ENCODE data around the gene EEF1A2.
"Not testable (repeated sequence)": the region's sequence is repeated elsewhere in the genome, so short reads cannot be mapped to it uniquely, and the experiment has no call there.

The EEF1A2 gene

DNA sequence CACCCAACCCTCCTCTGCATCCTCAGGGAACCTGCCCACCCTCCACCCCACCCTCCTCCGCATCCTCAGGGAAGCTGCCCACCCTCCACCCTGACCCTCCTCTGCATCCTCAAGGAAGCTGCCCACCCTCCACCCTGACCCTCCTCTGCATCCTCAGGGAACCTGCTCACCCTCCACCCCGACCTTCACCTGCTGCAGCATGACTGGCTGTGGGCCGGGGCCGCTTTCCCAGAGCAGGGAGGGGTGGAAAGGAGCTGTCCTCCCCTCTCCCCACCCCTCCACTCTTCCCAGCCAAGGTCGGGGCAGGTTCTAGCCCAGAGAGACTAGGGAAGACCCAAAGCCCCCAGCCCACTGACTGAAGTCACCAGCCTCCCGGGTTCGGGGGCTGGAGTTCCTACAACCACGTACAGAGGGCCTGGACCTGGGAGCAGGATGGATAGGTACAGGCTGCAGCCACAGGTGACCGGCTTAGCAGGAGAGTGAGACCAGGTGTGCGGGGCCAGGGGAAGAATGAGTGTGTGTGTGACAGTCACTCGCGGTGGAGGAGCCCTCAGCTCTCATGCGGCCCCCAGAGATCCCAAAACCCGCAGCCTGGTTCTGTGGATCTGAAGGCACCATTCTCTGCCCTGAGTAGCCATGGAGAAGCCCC is 11.6 kb downstream of the EEF1A2 start:
- no peak for DNase-seq (ENCODE audit: low read depth, low spot score)

DNA sequence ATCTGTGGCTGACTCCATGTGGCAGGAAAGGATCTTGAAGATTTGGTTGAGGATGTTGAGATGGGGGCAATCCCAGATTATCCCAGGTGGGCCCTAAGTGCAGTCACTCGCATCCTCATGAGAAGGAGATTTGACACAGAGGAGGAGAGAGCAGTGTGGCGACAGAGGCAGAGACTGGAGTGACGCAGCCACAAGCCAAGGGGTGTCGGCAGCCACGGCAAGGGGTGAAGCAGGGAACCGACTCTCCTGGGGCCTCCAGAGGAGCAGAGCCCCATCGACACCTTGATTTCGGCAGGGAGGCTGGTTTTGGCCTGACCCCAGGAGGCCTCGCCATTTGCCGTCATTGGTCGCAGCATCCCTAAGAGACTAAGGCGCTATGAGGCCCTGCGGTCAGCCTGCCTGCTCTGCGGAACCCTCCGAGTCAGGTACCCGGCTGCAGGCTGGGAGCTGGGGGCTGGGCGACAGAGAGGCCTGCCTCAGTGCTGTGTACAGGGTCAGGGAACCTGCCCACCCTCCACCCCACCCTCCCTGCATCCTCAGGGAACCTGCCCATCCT is 12.5 kb downstream of the EEF1A2 start:
- DNase-seq (ENCODE audit: low read depth, low spot score): no peak

DNA sequence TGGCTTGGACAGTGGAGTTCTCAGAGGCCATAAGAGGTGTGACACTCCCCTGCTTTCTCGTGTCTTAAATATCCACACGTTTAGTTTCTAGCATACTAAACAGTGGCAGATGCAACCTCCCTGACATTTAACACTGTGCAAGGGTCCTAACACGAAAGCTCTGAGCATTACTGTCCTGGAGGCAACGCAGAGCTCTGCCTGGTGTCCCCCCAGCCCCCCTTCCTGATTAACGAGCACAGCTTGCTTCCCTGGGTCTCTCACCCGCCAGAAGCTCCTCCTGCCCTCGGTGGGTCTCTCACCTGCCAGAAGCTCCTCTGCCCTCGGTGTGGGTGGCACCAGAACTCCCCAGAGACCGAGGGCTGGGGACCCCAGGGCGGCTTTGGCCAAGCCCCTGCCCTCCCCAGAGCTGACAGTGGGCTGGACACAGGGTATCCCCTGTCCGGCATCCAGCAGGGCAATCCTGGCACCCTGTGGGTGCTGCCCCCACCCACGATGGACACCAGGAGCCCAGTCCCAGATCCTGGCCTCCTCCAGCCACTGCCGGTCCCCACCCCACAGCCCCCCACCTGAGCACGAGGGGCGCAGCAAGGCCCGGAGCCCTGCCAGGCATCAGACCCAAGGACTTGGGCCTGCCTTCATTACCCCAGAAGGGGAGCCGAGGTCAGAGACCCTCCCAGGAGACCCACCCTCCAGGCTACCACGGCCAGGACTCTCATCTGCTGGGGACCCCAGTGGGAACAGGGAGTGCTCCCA is 14.1 kb downstream of the EEF1A2 start:
- DNase-seq (ENCODE audit: low read depth, low spot score): no peak

- DNase-seq (ENCODE audit: low read depth, low spot score): no peak
These were observed 14.6 kb downstream of the EEF1A2 start for GRCh38 chr20:63484236-63484635.

DNA sequence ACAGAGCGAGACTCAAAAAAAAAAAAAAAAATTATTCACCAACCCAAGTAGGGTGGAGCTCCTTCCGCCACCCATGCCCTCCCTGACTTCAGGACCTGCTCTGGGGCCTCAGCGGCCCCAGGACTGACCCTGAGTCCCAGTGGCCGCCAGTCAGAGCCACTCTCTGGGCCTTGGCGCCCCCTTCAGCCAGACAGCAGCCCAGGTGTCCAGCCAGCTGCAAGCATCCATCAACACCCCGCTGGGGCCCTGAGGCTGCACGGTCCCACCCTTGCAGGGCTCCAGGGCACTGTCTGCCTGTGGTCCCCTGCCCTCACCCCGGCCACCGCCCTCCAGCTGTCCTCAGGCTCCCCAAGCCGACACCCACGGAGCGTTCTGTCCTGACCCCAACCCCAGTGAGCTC is 15.0 kb downstream of the EEF1A2 start:
- peak; percentile 56 for DNase-seq (ENCODE audit: low read depth, low spot score)

DNA sequence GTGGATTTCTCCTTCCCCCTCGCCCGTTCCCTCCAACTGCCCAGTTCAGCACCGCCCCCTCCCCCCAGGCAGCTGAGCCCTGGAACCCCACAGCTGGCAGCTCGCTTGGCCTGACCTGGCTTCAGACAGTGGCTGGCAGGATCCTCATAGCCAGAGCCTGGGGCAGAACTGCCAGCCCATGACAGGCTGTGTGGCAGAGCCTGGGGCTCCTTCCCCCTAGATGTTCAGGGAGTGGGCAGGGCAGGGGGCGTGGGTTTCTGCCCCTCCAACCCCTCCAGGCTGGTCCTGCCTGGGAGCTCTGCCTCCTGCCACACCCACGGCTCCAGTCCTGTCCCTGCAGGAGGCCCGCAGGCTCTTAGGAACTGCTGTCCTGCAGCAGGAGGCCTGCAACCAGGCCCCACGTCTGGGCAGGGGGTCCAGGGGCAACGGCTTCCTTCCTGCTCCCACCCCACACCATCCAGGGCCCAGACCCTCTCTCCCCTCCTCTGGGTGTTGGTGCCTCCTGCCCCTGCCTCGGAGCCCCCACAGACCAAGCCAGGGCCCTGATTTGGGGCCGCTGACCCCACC is 16.8 kb downstream of the EEF1A2 start:
- no peak for DNase-seq (ENCODE audit: low read depth, low spot score)

DNA sequence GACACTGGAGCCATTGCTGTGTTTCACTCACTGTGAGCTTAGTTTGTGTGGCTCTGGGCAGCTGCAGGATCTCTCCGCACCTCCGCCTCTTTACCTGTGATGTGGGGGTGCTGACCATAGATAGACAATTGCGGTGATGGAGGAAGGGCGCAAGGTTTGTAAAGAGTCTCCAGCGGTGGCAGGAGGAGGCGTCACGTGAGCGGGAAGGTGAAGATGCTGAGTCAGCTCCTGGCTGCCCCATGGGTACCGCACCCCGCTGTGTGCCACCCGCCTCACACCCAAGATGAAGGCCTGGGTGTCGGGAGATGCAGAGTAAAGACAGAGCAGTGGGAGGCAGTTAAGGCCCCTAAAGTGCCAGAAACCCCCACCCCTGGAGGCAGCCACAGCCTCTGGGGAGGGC is 17.4 kb downstream of the EEF1A2 start:
- DNase-seq (ENCODE audit: low read depth, low spot score): no peak

- DNase-seq (ENCODE audit: low read depth, low spot score): not testable (repeated sequence)
These were observed 19.0 kb downstream of the EEF1A2 start for GRCh38 chr20:63479695-63480419.

DNA sequence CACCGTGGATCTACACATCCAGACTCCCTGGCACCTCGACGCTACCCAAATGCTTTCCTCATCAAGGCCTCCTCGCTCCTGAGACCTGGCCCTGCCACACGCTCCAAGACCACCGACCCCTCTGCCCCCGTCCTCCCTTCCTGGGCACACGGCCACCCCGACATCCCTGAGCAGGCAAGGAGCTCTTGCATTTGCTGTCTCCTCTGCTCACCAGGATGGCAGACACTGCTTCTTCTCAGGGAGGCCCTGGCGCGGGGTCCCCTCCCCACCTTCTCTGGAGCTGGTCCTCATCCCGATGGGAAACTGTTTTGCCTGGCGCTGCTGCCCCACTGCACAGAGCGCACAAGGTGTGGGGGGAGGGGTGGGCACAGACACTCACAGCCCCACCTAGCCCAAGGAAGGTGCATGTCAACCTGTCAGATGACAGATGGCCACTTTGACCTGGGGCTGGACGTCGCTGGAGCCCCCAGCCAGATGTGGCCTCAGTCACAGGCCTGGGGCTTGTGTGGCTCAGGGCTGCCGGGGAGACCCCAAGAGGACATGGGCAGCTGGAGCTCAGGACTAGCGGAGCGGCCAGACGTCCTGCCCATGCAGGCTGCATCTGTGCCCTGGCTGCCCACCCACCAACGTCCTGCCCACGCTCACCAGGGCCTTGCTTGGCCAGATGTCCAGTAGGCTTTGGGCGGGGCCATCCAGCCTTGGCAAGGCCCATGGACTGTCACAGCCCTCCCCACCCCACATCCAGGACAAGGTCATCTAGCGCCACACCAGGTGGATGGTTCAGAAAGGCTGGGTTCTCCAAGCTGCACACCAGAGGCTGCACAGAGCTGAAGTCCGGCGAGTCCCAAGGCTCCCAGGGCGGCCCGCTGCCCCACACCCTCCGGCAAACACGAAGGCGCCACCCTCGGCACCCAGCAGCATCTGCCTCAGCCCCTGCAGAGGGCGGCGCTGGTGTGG is 20.3 kb downstream of the EEF1A2 start:
- no peak for DNase-seq (ENCODE audit: low read depth, low spot score)

DNA sequence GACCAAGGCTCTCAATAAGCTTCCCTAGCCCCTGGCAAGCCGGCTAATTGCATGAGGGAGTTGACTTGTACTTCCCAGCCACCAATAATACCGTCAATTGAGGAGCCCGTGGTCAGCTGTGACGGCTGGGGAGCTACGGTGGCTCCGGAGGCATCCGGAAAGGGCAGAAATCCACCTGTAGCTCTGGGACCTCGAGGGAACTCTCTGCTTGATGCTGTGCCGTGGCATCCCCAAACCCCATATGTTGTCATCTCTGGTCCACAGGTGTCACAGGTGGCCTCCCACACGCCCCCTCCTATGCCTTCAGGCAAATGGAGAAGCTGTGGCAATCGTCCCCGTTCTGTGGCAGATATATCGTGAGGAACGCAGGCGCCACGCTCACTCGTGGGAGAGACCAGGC is 20.9 kb downstream of the EEF1A2 start:
- DNase-seq (ENCODE audit: low read depth, low spot score): no peak

DNA sequence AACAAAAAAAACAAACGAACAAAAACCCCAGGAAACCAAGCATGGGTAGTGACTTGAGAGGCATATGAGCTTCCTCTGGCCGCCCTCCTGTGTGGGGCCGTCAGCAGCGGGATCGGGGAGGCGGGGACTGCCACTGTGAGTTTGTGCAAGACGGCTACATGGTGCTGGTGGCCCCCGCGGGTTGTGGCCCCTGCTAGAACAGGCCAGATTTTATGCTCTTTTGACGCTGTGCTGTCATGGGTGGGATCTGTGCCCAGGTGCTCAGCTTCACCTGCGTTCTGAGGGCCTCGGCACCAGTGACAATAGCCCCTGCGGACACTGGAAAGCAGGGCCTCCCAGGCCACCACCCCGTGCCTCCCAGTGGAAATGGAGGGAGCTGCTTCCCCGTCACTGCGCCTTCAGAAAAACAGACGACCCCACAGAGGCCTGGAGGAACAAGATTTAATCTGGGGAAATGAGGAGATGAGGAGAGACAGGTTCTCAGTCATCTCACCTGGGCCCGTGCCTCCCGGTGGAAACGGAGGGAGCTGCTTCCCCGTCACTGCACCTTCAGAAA is 21.7 kb downstream of the EEF1A2 start:
- DNase-seq (ENCODE audit: low read depth, low spot score): no peak

DNA sequence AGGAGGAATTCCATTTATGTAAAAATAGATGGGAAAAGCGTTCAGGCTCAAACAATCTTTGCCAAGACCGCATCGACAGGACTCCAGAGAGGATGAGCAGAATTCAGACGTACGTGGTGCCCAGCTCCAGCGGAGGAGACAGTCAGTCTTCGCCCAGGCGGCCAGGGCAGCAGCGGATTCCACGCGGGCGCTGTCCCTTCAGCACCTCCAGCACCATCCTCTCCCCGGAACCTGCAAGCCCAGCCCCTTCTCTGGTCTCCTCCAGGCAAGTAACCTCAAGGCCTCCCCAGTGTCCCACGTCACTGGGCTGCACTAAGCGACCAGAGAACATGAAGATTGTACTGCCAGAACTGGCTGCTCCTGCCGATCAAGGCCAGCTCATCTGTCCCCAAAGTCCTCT is 23.7 kb downstream of the EEF1A2 start:
- peak; percentile 78 for DNase-seq (ENCODE audit: low read depth, low spot score)

DNA sequence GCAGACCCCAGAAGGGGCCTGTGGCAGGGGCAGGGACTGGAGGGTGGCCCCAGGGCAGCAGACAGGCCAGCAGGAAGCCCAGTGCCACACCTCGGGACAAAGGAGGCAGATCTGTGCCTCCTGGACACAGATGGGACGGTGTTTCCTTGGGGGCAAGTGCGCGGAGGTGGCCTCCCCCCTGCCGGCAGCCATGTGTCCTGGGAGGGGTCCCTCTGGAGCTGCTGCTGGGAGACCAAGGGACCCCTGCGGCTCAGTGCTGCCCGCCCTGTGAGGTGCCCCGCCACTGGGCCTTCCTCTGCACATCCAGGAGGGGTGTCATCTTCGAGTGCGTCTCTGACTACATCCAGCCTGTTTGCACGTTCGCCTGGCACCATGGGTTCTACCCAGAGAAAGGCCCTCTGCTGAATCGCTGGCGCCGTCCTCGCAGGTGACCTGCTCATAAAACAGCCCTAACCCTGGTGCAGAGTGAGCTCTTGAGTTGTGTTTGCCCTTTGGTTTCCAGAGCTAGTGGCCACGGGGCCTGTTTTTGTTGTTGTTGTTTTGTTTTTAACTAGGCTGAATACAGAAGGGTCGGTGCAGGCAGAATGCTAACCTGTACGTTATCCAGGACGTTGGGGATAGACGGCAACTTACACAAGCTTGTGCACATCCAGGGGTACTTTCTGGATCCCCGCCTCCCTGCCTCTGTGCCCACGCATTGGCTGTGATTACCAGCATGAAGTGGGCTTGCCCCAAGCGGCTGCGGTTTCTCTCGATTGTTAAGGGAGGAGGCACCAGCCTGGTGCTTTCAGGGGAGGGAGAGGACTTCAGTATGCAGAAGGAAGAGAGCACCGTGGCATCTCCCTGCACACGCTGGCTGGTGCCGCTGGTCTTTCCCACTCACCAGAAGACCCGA is 25.1 kb downstream of the EEF1A2 start:
- DNase-seq (ENCODE audit: low read depth, low spot score): no peak

GRCh38 chr20:63472862-63473390 is 26.0 kb downstream of the EEF1A2 start:
- DNase-seq (ENCODE audit: low read depth, low spot score): no peak

GRCh38 chr20:63471981-63472831 is 26.7 kb downstream of the EEF1A2 start, which contains the start of gene KCNQ2:
Gene KCNQ2, minus strand, starts transcription at chr20:63472655. Its CDS starts 192 bp downstream, at chr20:63472463.
- DNase-seq (ENCODE audit: low read depth, low spot score): no peak

DNA sequence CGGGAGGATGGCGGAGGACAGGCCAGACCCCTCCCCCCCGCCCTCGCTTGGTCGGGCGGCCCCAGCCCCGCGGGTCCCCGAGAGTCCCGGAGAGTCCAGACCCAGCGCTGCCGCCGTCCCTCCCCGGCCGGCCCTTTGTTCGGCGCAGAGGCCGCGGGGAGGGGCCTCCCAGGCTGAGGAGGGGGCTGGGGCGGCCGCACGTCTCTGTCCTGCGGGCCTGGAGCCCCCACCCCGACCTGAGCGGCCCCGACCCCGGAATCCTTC is 27.2 kb downstream of the EEF1A2 start:
- no peak for DNase-seq (ENCODE audit: low read depth, low spot score)

DNA sequence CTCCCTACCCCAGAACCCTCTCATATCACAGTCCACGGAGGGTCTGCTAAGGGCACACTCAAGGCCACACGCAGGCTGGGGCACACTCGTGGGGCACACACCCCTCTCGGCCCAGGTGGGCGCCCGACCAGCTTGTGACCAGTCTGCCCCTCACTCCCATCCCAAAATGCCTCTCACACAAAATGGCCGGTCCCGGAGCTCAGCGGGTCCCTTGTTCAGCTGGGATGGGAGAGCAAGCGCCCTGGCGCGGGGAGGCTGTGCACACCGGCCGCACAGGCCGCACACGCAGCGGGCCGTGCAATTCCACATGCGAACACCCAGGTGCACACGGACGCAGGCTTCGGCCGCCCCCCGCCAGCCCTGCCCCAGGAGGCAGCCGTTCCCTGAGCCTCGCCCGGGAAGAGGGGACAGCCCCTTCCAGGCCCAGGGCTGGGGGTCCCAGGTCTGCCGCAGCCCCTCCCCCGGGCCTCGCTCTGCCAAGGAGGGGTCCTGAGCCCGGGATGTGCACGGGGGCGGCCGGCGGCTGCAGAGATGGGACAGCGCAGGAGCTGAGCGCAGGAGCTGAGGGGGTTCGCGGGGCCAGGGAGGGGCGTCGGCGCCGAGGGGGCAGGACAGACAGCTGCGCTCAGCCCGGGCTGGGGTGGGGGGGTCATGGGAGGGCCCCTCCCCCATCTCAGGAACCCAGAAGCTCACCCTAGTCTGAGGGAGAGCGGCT is 27.7 kb downstream of the EEF1A2 start:
- DNase-seq (ENCODE audit: low read depth, low spot score): no peak

- no peak for DNase-seq (ENCODE audit: low read depth, low spot score)
These were observed 28.5 kb downstream of the EEF1A2 start for GRCh38 chr20:63470410-63470809.
